Ovary (tissue), 3 donors: ENCODE measurements around the gene LSM11.
"Not testable (repeated sequence)": the region's sequence is repeated elsewhere in the genome, so short reads cannot be mapped to it uniquely, and the experiment has no call there.

Experiments
- EP300 ChIP-seq: sonication (generic); formaldehyde crosslinking; IDR thresholded peaks from one replicate; pipeline ENCODE4 v1.6.1; 2017; ENCODE audit warnings: antibody characterized with exemption
- POLR2A ChIP-seq: fragments of 450-650 bp; IDR thresholded peaks from one replicate; pipeline ENCODE4 v1.6.1; 2017; ENCODE audit warnings: antibody characterized with exemption, mild to moderate bottlenecking, moderate library complexity
- TF ChIP-seq, protein P1 (sequence below), 3 donors: fragments of 450-650 bp in 2 of 3; fragments of 200-600 bp in 1 of 3; IDR thresholded peaks; one replicate each; pipeline versions ENCODE4 v1.5.1 to v1.8.0; 2016 to 2022; ENCODE audit warnings: antibody characterized with exemption in 3 of 3, mild to moderate bottlenecking in 1 of 3
- donor health status: DM: no; HTN: no; CAD: no.

DNA sequence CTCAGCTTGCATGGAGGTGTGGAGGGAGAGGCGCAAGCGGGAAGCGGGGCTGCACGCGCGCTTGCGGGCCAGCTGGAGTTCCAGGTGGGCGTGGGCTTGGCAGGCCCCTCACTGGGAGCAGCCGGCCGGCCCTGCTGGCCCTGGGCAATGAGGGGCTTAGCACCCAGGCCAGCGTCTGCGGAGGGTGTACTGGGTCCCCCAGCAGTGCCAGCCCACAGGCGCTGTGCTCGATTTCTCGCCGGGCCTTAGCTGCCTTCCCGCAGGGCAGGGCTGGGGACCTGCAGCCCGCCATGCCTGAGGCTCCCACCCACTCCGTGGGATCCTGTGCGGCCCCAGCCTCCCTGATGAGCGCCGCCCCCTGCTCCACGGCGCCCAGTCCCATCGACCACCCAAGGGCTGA, 49.7 kb upstream of the LSM11 start:
- not testable (repeated sequence) for TF ChIP-seq EP300, POLR2A
- TF ChIP-seq, protein P1, sequence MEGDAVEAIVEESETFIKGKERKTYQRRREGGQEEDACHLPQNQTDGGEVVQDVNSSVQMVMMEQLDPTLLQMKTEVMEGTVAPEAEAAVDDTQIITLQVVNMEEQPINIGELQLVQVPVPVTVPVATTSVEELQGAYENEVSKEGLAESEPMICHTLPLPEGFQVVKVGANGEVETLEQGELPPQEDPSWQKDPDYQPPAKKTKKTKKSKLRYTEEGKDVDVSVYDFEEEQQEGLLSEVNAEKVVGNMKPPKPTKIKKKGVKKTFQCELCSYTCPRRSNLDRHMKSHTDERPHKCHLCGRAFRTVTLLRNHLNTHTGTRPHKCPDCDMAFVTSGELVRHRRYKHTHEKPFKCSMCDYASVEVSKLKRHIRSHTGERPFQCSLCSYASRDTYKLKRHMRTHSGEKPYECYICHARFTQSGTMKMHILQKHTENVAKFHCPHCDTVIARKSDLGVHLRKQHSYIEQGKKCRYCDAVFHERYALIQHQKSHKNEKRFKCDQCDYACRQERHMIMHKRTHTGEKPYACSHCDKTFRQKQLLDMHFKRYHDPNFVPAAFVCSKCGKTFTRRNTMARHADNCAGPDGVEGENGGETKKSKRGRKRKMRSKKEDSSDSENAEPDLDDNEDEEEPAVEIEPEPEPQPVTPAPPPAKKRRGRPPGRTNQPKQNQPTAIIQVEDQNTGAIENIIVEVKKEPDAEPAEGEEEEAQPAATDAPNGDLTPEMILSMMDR (IDR thresholded peaks at IDR 0.05): not testable (repeated sequence)
